HCT116 (cell line): ENCODE measurements around the gene WDR90. TPM values are rescaled to one million over a fixed set of nuclear protein-coding genes. Genes with fewer than 3 reads are reported as not detected.

Source experiments
- ATAC-seq: fragments of 200-7000 bp; cut with Tn5 transposase; 2 replicates; pipeline ENCODE4 v1.9.1; 2020; ENCODE audit warnings: mild to moderate bottlenecking, moderate library complexity
- BruUV-seq: library from RNA; stranded (reverse); fragments of 400-500 nt; replicated peaks from 2 replicates; lab custom pipeline; 2021; lab: Mats Ljungman, UMichigan
- CTCF ChIA-PET: fragments of 300-600 bp; sonication (Branson Sonifier 250); formaldehyde crosslinking; loops from one replicate; lab custom pipeline; 2021; ENCODE audit warnings: antibody characterized with exemption; lab: Charles Lee
- POLR2A ChIA-PET: fragments of 300-600, 350-600 bp; sonication (Branson Sonifier 250); formaldehyde crosslinking; loops from one replicate; lab custom pipeline; 2021; ENCODE audit warnings: antibody characterized with exemption; lab: Charles Lee
- RAD21 ChIA-PET, 2 experiments: fragments of 300-600 bp; sonication (Branson Sonifier 250); formaldehyde crosslinking; loops; one replicate each; lab custom pipeline; 2023; ENCODE audit warnings: low total read pairs in 2 of 2; ENCODE audit not compliant: uncharacterized antibody in 2 of 2, unreplicated experiment in 2 of 2, low non-redundant PET in 1 of 2; lab: Charles Lee
- DNase-seq: peaks from one replicate; pipeline ENCODE4 v3.0.0-alpha.2; 2010; ENCODE audit warnings: low read depth, low spot score
- H2AFZ ChIP-seq: fragments of 200-600 bp; shearing (Covaris generic), sonication (generic); 2 replicates; pipeline ENCODE4 v1.6.1; 2017; ENCODE audit warnings: low read depth, mixed run types, mixed read lengths, antibody characterized with exemption, low read length; ENCODE audit not compliant: poor library complexity, severe bottlenecking
- H3K27ac ChIP-seq: 2 replicates; pipeline ENCODE4 v1.5.1; 2012; ENCODE audit warnings: low read depth, low read length
- H3K27me3 ChIP-seq: fragments of 200-600 bp; sonication (generic); 2 replicates; pipeline ENCODE4 v1.6.1; 2016; ENCODE audit warnings: mixed run types, low read length, mixed read lengths; ENCODE audit not compliant: insufficient read depth
- H3K36me3 ChIP-seq, 2 experiments: fragments of 200-500 bp in 1 of 2; fragments of 200-600 bp in 1 of 2; sonication (Bioruptor generic) in 1 of 2; sonication (generic) in 1 of 2; 2 replicates each; pipeline versions ENCODE4 v1.5.1 to v1.6.1; 2014 to 2016; ENCODE audit warnings: low read length in 2 of 2, inconsistent platforms in 1 of 2, mixed read lengths in 1 of 2, mixed run types in 1 of 2; ENCODE audit not compliant: insufficient read depth in 2 of 2, control insufficient read depth in 1 of 2
- H3K4me1 ChIP-seq, 2 experiments: fragments of 200-600 bp in 1 of 2; sonication (generic) in 1 of 2; 2 replicates each; pipeline versions ENCODE4 v1.5.1 to v1.6.1; 2012 to 2017; ENCODE audit warnings: low read length in 2 of 2, inconsistent platforms in 1 of 2, mild to moderate bottlenecking in 1 of 2, mixed read lengths in 1 of 2, mixed run types in 1 of 2, moderate library complexity in 1 of 2; ENCODE audit not compliant: insufficient read depth in 2 of 2, control insufficient read depth in 1 of 2
- H3K4me2 ChIP-seq: fragments of 200-600 bp; sonication (generic); 2 replicates; pipeline ENCODE4 v1.6.1; 2017; ENCODE audit warnings: mixed run types, low read length, mixed read lengths
- H3K4me3 ChIP-seq, 2 experiments: fragments of 200-600 bp in 1 of 2; sonication (generic) in 1 of 2; replicated peaks in 1 of 2; 2 replicates each; pipeline ENCODE4 v1.5.1; 2011 to 2016; ENCODE audit warnings: low read length in 2 of 2, control low read depth in 1 of 2, low read depth in 1 of 2, mild to moderate bottlenecking in 1 of 2, mixed read lengths in 1 of 2, mixed run types in 1 of 2
- H3K79me2 ChIP-seq: fragments of 200-600 bp; sonication (generic); 2 replicates; pipeline ENCODE4 v1.6.1; 2017; ENCODE audit warnings: mild to moderate bottlenecking, mixed run types, low read length, moderate library complexity, mixed read lengths; ENCODE audit not compliant: insufficient read depth
- H3K9ac ChIP-seq: fragments of 200-600 bp; sonication (generic); 2 replicates; pipeline ENCODE4 v1.6.1; 2016; ENCODE audit warnings: low read length, mixed read lengths
- H3K9me2 ChIP-seq: fragments of 200-600 bp; sonication (generic), shearing (Covaris generic); 2 replicates; pipeline ENCODE4 v1.6.1; 2017; ENCODE audit warnings: mixed run types, mild to moderate bottlenecking, moderate library complexity; ENCODE audit not compliant: insufficient read depth
- H3K9me3 ChIP-seq, 2 experiments: fragments of 200-500 bp in 1 of 2; fragments of 200-600 bp in 1 of 2; sonication (Bioruptor generic) in 1 of 2; sonication (generic) in 1 of 2; 2 replicates each; pipeline ENCODE4 v1.6.1; 2014 to 2017; ENCODE audit warnings: low read length in 2 of 2, mixed read lengths in 2 of 2, inconsistent platforms in 1 of 2, low read depth in 1 of 2, mild to moderate bottlenecking in 1 of 2, mixed run types in 1 of 2, moderate library complexity in 1 of 2; ENCODE audit not compliant: control insufficient read depth in 1 of 2, insufficient read depth in 1 of 2
- H4K20me1 ChIP-seq: fragments of 200-600 bp; sonication (generic), shearing (Covaris generic); 2 replicates; pipeline ENCODE4 v1.6.1; 2017; ENCODE audit warnings: mixed run types, mild to moderate bottlenecking, moderate library complexity; ENCODE audit not compliant: insufficient read depth
- CBX3 ChIP-seq: IDR thresholded peaks from 2 replicates; pipeline ENCODE4 v1.6.1; 2012; ENCODE audit warnings: low read depth
- EGR1 ChIP-seq: IDR thresholded peaks from 2 replicates; pipeline ENCODE4 v1.6.1; 2012; ENCODE audit warnings: low read depth
- FOSL1 ChIP-seq: IDR thresholded peaks from 2 replicates; pipeline ENCODE4 v1.6.1; 2012; ENCODE audit warnings: low read depth
- POLR2A ChIP-seq: IDR thresholded peaks from 2 replicates; pipeline ENCODE4 v1.7.0; 2011; ENCODE audit warnings: borderline replicate concordance; ENCODE audit not compliant: insufficient read depth, insufficient read length; ENCODE audit errors: extremely low read depth
- POLR2AphosphoS5 ChIP-seq: IDR thresholded peaks from 2 replicates; pipeline ENCODE4 v1.6.1; 2011; ENCODE audit warnings: mild to moderate bottlenecking, low read depth, low read length, moderate library complexity
- SP1 ChIP-seq: IDR thresholded peaks from 2 replicates; pipeline ENCODE4 v1.6.1; 2012; ENCODE audit warnings: low read depth
- TCF7L2 ChIP-seq: IDR thresholded peaks from 2 replicates; pipeline ENCODE4 v1.7.0; 2011; ENCODE audit warnings: borderline replicate concordance, inconsistent platforms; ENCODE audit not compliant: insufficient read depth, insufficient read length; ENCODE audit errors: extremely low read depth
- YY1 ChIP-seq: IDR thresholded peaks from 2 replicates; pipeline ENCODE4 v1.6.1; 2011; ENCODE audit warnings: low read length, low read depth, moderate library complexity, mild to moderate bottlenecking; ENCODE audit not compliant: insufficient replicate concordance; ENCODE audit errors: extremely low read depth
- ZFX ChIP-seq: fragments of 450-650 bp; IDR thresholded peaks from 2 replicates; pipeline ENCODE4 v1.6.1; 2017
- intact Hi-C: fragments of 100-400 bp; cut with micrococcal nuclease; formaldehyde crosslinking; loops from 2 replicates; pipeline ENCODE4 v1.10.0; 2022
- total RNA-seq: library from RNA; stranded (reverse); gene quantifications from one replicate; pipeline ENCODE4 v1.2.1, GENCODE V29; 2021; ENCODE audit not compliant: unreplicated experiment
- TF ChIP-seq, protein P1 (sequence below): IDR thresholded peaks from 2 replicates; pipeline ENCODE4 v1.6.1; 2012
- TF ChIP-seq, protein P2 (sequence below), 3 experiments: fragments of 200-600 bp in 1 of 3; sonication (generic) in 1 of 3; IDR thresholded peaks in 2 of 3; conservative IDR thresholded peaks in 1 of 3; 2 replicates each; pipeline ENCODE4 v1.5.1; 2012 to 2017; ENCODE audit warnings: low read depth in 2 of 3, low read length in 2 of 3, antibody characterized with exemption in 1 of 3, borderline replicate concordance in 1 of 3, control low read depth in 1 of 3, mild to moderate bottlenecking in 1 of 3, mixed read lengths in 1 of 3, mixed run types in 1 of 3, moderate library complexity in 1 of 3; ENCODE audit not compliant: insufficient read depth in 1 of 3

The WDR90 gene
- total RNA-seq, 1 experiment from 2014 or later: 73.7 TPM

DNA sequence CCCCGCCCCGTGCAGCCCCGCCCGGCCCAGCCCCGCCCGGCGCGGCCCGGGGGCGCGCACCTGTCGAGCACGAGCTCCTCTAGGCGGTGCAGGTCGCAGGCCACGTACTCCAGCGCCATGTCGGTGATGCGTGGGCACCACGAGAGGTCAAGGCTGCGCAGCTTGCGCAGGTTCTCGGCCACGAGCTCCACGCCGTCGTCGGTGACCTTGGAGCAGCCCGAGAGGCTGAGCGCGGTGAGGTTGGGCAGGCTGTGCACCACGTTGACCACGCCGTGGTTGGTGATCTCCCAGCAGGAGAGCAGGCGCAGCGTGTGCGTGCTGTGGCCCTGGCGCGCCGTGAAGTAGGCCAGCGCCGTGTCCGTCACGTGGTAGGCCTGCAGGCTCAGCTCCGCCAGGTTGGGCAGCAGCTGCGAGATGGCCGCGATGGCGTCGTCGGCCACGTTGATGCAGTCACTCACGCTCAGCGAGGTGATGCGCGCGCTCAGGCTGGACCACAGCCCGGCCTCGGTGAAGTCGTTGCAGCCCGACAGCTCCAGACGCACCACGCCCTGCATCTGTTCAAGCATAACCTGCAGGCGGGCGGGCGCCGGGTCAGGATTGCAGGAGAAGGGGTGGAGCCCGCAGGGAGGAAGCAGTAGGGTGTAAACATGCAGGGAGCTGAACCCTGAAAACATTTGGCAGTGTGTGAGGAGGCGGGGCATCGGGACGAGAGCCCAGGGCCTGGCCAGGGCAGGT is 46.4 kb downstream of the WDR90 start:
- H3K27ac ChIP-seq: peak overlapping the region; percentile 96
- H3K27me3 ChIP-seq: no peaks in the 10 kb centered on the region
- no peaks in the 10 kb centered on the region for H4K20me1 ChIP-seq
- peak overlapping the region; percentile 88 for H3K4me2 ChIP-seq
- TF ChIP-seq, protein P1, sequence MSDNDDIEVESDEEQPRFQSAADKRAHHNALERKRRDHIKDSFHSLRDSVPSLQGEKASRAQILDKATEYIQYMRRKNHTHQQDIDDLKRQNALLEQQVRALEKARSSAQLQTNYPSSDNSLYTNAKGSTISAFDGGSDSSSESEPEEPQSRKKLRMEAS: peak; percentile 96
- TF ChIP-seq CBX3: peak; percentile 80; the same call in 1 of the 2 replicates
- no peak for TF ChIP-seq EGR1
- peak; percentile 12 for TF ChIP-seq POLR2A
- TF ChIP-seq TCF7L2: peak; percentile 13
- peak; percentile 84; the same call in 1 of the 2 replicates for TF ChIP-seq ZFX
- TF ChIP-seq YY1: peak; percentile 59
- TF ChIP-seq, protein P2, sequence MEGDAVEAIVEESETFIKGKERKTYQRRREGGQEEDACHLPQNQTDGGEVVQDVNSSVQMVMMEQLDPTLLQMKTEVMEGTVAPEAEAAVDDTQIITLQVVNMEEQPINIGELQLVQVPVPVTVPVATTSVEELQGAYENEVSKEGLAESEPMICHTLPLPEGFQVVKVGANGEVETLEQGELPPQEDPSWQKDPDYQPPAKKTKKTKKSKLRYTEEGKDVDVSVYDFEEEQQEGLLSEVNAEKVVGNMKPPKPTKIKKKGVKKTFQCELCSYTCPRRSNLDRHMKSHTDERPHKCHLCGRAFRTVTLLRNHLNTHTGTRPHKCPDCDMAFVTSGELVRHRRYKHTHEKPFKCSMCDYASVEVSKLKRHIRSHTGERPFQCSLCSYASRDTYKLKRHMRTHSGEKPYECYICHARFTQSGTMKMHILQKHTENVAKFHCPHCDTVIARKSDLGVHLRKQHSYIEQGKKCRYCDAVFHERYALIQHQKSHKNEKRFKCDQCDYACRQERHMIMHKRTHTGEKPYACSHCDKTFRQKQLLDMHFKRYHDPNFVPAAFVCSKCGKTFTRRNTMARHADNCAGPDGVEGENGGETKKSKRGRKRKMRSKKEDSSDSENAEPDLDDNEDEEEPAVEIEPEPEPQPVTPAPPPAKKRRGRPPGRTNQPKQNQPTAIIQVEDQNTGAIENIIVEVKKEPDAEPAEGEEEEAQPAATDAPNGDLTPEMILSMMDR (IDR thresholded peaks at IDR 0.05 in 2 of 3, conservative IDR thresholded peaks at IDR 0.05 in 1 of 3; ENCODE audit: borderline replicate concordance in 1 of 3, insufficient read depth in 1 of 3, low read depth in 2 of 3, low read length in 2 of 3): no peak
- TF ChIP-seq SP1: peak; percentile 41; the same call in 1 of the 2 replicates
- peak; percentile 55 for TF ChIP-seq POLR2AphosphoS5
- no peak for TF ChIP-seq FOSL1
- H3K4me1 ChIP-seq: peaks cover 10 to 31% of the 10 kb centered on the region in 2 experiments
- H3K4me3 ChIP-seq: peak overlapping the region; percentile 46 to 58
- no peaks in the 10 kb centered on the region for H3K36me3 ChIP-seq
- peak overlapping the region; percentile 64 for H3K9ac ChIP-seq
- BruUV-seq: no TSS peak
- intact Hi-C loops: no loop called here
- no peak overlapping the region for H2AFZ ChIP-seq
- DNase-seq (no peak), ATAC-seq (peak; percentile 74)
- peaks cover 4% of the 10 kb centered on the region; the same call in 1 of the 2 replicates for H3K79me2 ChIP-seq
- ChIA-PET RAD21 (no interaction called here), CTCF (interaction anchor here (1.0 to 1.6 kb wide), 5 partner anchors 9 to 408 kb away, joined by 3 to 6 read pairs (median 3); partner anchors contain the start of genes ANTKMT and FBXL16), POLR2A (interaction anchor here (1.0 to 1.6 kb wide), 3 partner anchors 11 to 26 kb away, joined by 3 to 5 read pairs (median 3); partner anchors contain the start of genes ANTKMT and JMJD8)
- no peaks in the 10 kb centered on the region for H3K9me2 ChIP-seq
- no peaks in the 10 kb centered on the region for H3K9me3 ChIP-seq
